ENCODE data around the gene PCGF5. TPM values are rescaled to one million over a fixed set of nuclear protein-coding genes. Genes with fewer than 3 reads are reported as not detected.

Gene PCGF5
- total and polyA plus RNA-seq, 2 of the 8 experiments (the other 6 are each of a cell fraction or from before 2014, with no cell fraction given) = 5.8 to 8.4 TPM

DNA sequence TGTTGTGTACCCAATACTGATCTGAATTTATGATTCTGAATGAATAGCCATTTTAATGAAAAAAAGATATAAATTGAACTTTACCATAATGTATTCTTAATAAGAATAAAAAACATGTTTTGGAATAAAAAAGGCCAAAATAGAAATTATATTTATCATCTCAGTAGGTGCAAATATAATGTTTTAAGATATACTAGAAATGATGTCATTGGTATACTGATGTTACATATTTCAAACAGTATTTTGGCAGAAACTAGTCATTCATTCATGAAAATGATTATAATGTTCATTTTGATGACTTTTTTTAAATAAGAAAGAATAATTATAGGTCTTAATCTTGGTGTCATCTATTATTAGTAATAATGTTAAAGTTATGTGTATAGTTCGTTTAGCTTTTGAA, 9.2 kb downstream of the PCGF5 start:
- ChIA-PET POLR2A (ENCODE audit: partially characterized antibody) (no interaction called here), CTCF (ENCODE audit: partially characterized antibody) (no interaction called here)
- H3K36me3 ChIP-seq (ENCODE audit: control insufficient read depth in 2 of 4, insufficient read depth in 4 of 4, low read length in 3 of 4) = no peaks in the 10 kb centered on the region
- H3K4me3 ChIP-seq (ENCODE audit: extremely low read depth in 1 of 4, insufficient read depth in 2 of 4, low read depth in 3 of 4, low read length in 4 of 4) = no peak overlapping the region
- DNase-seq (ENCODE audit: low read depth in 1 of 2, low spot score in 2 of 2) (no peak), FAIRE-seq (no peak)
- no peak overlapping the region for H3K14ac ChIP-seq (ENCODE audit: insufficient read length)
- H2AK5ac ChIP-seq (ENCODE audit: low read depth, low read length) = no peak overlapping the region
- no peak overlapping the region for H2BK120ac ChIP-seq (replicated peaks; ENCODE audit: low read depth, low read length)
- no peak overlapping the region for H3K4me2 ChIP-seq (ENCODE audit: insufficient read depth in 1 of 2, low read depth in 2 of 2, low read length in 2 of 2)
- H3K23me2 ChIP-seq (ENCODE audit: low read depth, low read length) = no peaks in the 10 kb centered on the region
- H3K27me3 ChIP-seq (replicated peaks in 1 of 4; ENCODE audit: control insufficient read depth in 3 of 4, extremely low read depth in 1 of 4, insufficient read depth in 3 of 4, low read length in 3 of 4) = no peaks in the 10 kb centered on the region; a peak in 1 of 7 replicates
- H3K56ac ChIP-seq (replicated peaks; ENCODE audit: insufficient read length, low read depth, low read length) = no peak overlapping the region
- 93 to 100% methylated on average over 1 of the region's 1 CpG for WGBS, 2 experiments (ENCODE audit: extremely low coverage in 1 of 2, insufficient coverage in 1 of 2, insufficient read length in 1 of 2, insufficient replicate concordance in 2 of 2, low coverage in 1 of 2, low lambda C conversion rate in 2 of 2, missing lambda C conversion rate in 1 of 2)
- H3K4ac ChIP-seq (replicated peaks; ENCODE audit: insufficient read length, low read depth, low read length) = no peak overlapping the region
- H2BK20ac ChIP-seq (ENCODE audit: low read length) = no peak overlapping the region
- H4K5ac ChIP-seq (ENCODE audit: insufficient read length, low read depth, low read length) = no peak overlapping the region
- H3K23ac ChIP-seq (ENCODE audit: insufficient read length) = no peak overlapping the region
- no peak overlapping the region for H3K27ac ChIP-seq (ENCODE audit: low read depth, low read length)
- no peak overlapping the region for H2BK12ac ChIP-seq (ENCODE audit: low read depth, low read length)
- H2BK15ac ChIP-seq (ENCODE audit: low read length) = no peak overlapping the region
- no peak overlapping the region for H4K91ac ChIP-seq (replicated peaks; ENCODE audit: insufficient read length, low read length)
- H3K79me2 ChIP-seq (ENCODE audit: control insufficient read depth in 1 of 2, insufficient read depth in 2 of 2, low read length in 2 of 2) = no peaks in the 10 kb centered on the region
- no peak overlapping the region for H3K18ac ChIP-seq (ENCODE audit: extremely low read depth, low read length)
- H2BK5ac ChIP-seq (ENCODE audit: low read depth, low read length) = no peak overlapping the region
- H3K4me1 ChIP-seq (replicated peaks in 1 of 4; ENCODE audit: control insufficient read depth in 3 of 4, insufficient read depth in 4 of 4, low read length in 3 of 4) = no peaks in the 10 kb centered on the region
- H3K9me3 ChIP-seq (ENCODE audit: insufficient read depth in 2 of 2, low read depth in 1 of 2, low read length in 1 of 2) = no peaks in the 10 kb centered on the region
- H3K79me1 ChIP-seq (ENCODE audit: low read depth, low read length) = no peaks in the 10 kb centered on the region
- H4K20me1 ChIP-seq (replicated peaks in 1 of 2; ENCODE audit: control insufficient read depth in 1 of 2, insufficient read depth in 2 of 2, low read length in 2 of 2) = no peaks in the 10 kb centered on the region
- H3K9ac ChIP-seq (replicated peaks in 1 of 4; ENCODE audit: extremely low read depth in 1 of 4, low read depth in 3 of 4, low read length in 3 of 4) = no peak overlapping the region
- H4K8ac ChIP-seq (ENCODE audit: extremely low read depth, insufficient read depth, low read length) = no peak overlapping the region
- no peak overlapping the region for H2AFZ ChIP-seq (ENCODE audit: low read length)
- TF ChIP-seq, protein P1, sequence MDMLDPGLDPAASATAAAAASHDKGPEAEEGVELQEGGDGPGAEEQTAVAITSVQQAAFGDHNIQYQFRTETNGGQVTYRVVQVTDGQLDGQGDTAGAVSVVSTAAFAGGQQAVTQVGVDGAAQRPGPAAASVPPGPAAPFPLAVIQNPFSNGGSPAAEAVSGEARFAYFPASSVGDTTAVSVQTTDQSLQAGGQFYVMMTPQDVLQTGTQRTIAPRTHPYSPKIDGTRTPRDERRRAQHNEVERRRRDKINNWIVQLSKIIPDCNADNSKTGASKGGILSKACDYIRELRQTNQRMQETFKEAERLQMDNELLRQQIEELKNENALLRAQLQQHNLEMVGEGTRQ (IDR thresholded peaks at IDR 0.05; ENCODE audit: low read length) = no peak
- no peak for TF ChIP-seq KDM5A (IDR thresholded peaks at IDR 0.05; ENCODE audit: low read length)
- no peak for TF ChIP-seq BRCA1 (IDR thresholded peaks at IDR 0.05; ENCODE audit: low read depth, low read length)
- TF ChIP-seq SIX5 (IDR thresholded peaks at IDR 0.05; ENCODE audit: low read depth, low read length) = no peak
- TF ChIP-seq, protein P2, sequence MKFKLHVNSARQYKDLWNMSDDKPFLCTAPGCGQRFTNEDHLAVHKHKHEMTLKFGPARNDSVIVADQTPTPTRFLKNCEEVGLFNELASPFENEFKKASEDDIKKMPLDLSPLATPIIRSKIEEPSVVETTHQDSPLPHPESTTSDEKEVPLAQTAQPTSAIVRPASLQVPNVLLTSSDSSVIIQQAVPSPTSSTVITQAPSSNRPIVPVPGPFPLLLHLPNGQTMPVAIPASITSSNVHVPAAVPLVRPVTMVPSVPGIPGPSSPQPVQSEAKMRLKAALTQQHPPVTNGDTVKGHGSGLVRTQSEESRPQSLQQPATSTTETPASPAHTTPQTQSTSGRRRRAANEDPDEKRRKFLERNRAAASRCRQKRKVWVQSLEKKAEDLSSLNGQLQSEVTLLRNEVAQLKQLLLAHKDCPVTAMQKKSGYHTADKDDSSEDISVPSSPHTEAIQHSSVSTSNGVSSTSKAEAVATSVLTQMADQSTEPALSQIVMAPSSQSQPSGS (IDR thresholded peaks at IDR 0.05; ENCODE audit: low read length) = no peak
- no peak for TF ChIP-seq SIN3A (conservative IDR thresholded peaks at IDR 0.05 in 1 of 2, IDR thresholded peaks at IDR 0.05 in 1 of 2; ENCODE audit: low read depth in 1 of 2, low read length in 2 of 2)
- TF ChIP-seq CHD1 (IDR thresholded peaks at IDR 0.05; ENCODE audit: low read depth, low read length) = no peak
- no peak for TF ChIP-seq RFX5 (IDR thresholded peaks at IDR 0.05; ENCODE audit: borderline replicate concordance, low read depth, low read length)
- TF ChIP-seq RNF2 (IDR thresholded peaks at IDR 0.05; ENCODE audit: borderline replicate concordance, low read depth, low read length, missing control alignments, poor library complexity, severe bottlenecking) = no peak
- TF ChIP-seq FOSL1 (IDR thresholded peaks at IDR 0.05; ENCODE audit: insufficient read depth, low read depth, low read length) = no peak
- no peak for TF ChIP-seq TAF7 (optimal IDR thresholded peaks at IDR 0.05; ENCODE audit: borderline replicate concordance, low read depth, low read length)
- no peak for TF ChIP-seq TBP (IDR thresholded peaks at IDR 0.05; ENCODE audit: low read depth, low read length)
